Spinal cord (tissue), 4 donors: ENCODE data around the gene GRK4. TPM values are rescaled to one million over a fixed set of nuclear protein-coding genes. Genes with fewer than 3 reads are reported as not detected.

ENCODE experiments used
- polyA plus RNA-seq, 2 donors: library from polyadenylated mRNA; unstranded; fragments of 120-200 nt; gene quantifications; one replicate each; pipeline ENCODE4 v1.2.1, GENCODE V29; 2013; ENCODE audit not compliant: insufficient read length in 2 of 2
- small RNA-seq: library from RNA; depleted of rRNA; stranded (forward); fragments of <200 nt; gene quantifications from one replicate; pipeline ENCODE3, GENCODE V24; 2014; ENCODE audit warnings: low replicate concordance
- total RNA-seq, 2 donors: library from RNA; depleted of rRNA in 1 of 2; stranded (reverse); fragments of 120-200 nt in 1 of 2; fragments of >200 nt in 1 of 2; gene quantifications; one replicate each; pipeline versions ENCODE4 v1.2.3 to v1.2.4, GENCODE V29; 2013 to 2014

The GRK4 gene
- total and polyA plus RNA-seq, 4 donors = 14.7 to 40.8 (median 23.8) TPM

Small RNA genes within 50 kb of the gene (small RNA-seq; reads per million reads assigned to genes)
- gene RF02134 (not detected), gene RF02135 (not detected), gene RNU6-204P (not detected)

Other genes starting within 250 kb of the GRK4 start
- gene TNIP2, start 207.2 kb upstream of the GRK4 start, total RNA-seq = 10 to 100 TPM in 1 of 2 donors, 1 to 10 TPM in 1; 6.6 to 18.2 TPM
- gene TNIP2, start 207.2 kb upstream of the GRK4 start, polyA plus RNA-seq = 10 to 100 TPM; 16.2 to 18.6 TPM
- 10 to 100 TPM; 13.6 to 40.6 TPM for gene SH3BP2, start 170.5 kb upstream of the GRK4 start, total RNA-seq
- gene SH3BP2, start 170.5 kb upstream of the GRK4 start, polyA plus RNA-seq = 10 to 100 TPM; 46.0 to 64.6 TPM
- 100 to 1,000 TPM; 201 to 291 TPM for gene ADD1, start 119.7 kb upstream of the GRK4 start, total RNA-seq
- 100 to 1,000 TPM; 320 to 334 TPM for gene ADD1, start 119.7 kb upstream of the GRK4 start, polyA plus RNA-seq
- gene NOP14, start 165 bp upstream of the GRK4 start, total RNA-seq = 10 to 100 TPM in 1 of 2 donors, 1 to 10 TPM in 1; 6.1 to 12.0 TPM
- 10 to 100 TPM; 16.8 to 16.9 TPM for gene NOP14, start 165 bp upstream of the GRK4 start, polyA plus RNA-seq
- gene HTT-AS, start 111.0 kb downstream of the GRK4 start, total RNA-seq = not detected
- under 1 TPM in 1 of 2 donors, not detected in 1; 0.60 TPM for gene HTT-AS, start 111.0 kb downstream of the GRK4 start, polyA plus RNA-seq
- gene HTT, start 111.1 kb downstream of the GRK4 start, total RNA-seq = 10 to 100 TPM; 41.3 to 51.5 TPM
- 10 to 100 TPM; 38.9 to 40.5 TPM for gene HTT, start 111.1 kb downstream of the GRK4 start, polyA plus RNA-seq